ENCODE results near the gene ABCB11. TPM values are rescaled to one million over a fixed set of nuclear protein-coding genes. Genes with fewer than 3 reads are reported as not detected.

Gene ABCB11
- total and polyA plus RNA-seq, 5 experiments from 2014 or later = 0.08 TPM; not detected in 4

DNA sequence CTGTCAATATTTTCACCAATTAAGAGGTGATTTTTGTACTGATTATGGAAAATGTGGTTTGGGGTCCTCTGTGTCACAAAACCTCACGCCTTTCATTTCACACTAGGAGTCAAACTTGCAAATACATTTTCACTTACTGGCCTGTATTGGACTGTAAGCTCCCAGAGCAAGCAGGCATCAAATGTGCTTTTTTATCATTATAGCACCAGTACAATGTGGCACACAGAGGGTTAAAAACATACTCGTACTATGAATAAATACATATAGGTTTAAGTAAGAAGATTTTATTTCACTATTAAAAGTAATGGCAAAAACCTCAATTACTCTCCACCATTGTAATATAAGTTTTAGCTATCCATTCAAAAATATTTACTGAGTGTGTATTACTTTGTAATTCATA lies 56.7 kb downstream of the ABCB11 start:
- POLR2A ChIA-PET = no interaction called here
- no peak overlapping the region for H3K27ac Mint-ChIP-seq
- DNase-seq (no peak), ATAC-seq (no peak)
- H3K36me3 Mint-ChIP-seq = no peaks in the 10 kb centered on the region
- peaks cover 0 to 3% (median under 1%) of the 10 kb centered on the region in 4 donors for H3K4me1 Mint-ChIP-seq
- no peak overlapping the region for H3K4me3 Mint-ChIP-seq
- H3K27me3 Mint-ChIP-seq = no peaks in the 10 kb centered on the region
- peaks cover 0 to 4% (median 0%) of the 10 kb centered on the region in 9 donors for H3K9me3 Mint-ChIP-seq

DNA sequence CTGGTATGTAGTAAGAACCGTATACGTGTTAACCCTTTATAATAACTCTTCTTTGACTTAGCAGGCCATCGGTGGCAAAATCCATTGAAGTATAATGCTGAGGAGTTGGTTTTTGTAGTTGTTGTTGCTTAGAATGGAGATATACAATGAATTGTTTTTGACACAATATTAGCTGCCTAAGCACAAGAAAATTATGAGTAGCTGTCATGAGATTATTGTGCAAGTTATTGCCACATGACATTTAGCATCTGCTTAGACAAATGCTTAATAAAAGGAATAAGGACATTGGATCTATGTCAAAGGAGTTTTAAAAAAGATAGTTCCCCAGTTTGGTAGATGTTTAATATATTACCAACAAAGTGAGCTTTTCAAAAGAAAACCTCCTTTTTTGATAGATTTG lies 59.9 kb downstream of the ABCB11 start:
- no peak overlapping the region for H3K27ac Mint-ChIP-seq
- ATAC-seq = no peak
- no peak overlapping the region for H3K4me3 Mint-ChIP-seq
- H3K27me3 Mint-ChIP-seq = peaks cover 0 to 2% (median 0%) of the 10 kb centered on the region in 5 donors
- no peaks in the 10 kb centered on the region for H3K9me3 Mint-ChIP-seq
- POLR2A ChIA-PET = no interaction called here
- H3K36me3 Mint-ChIP-seq = no peaks in the 10 kb centered on the region
- H3K4me1 Mint-ChIP-seq = peaks cover 0 to 3% (median under 1%) of the 10 kb centered on the region in 4 donors
- DNase-seq = no peak

DNA sequence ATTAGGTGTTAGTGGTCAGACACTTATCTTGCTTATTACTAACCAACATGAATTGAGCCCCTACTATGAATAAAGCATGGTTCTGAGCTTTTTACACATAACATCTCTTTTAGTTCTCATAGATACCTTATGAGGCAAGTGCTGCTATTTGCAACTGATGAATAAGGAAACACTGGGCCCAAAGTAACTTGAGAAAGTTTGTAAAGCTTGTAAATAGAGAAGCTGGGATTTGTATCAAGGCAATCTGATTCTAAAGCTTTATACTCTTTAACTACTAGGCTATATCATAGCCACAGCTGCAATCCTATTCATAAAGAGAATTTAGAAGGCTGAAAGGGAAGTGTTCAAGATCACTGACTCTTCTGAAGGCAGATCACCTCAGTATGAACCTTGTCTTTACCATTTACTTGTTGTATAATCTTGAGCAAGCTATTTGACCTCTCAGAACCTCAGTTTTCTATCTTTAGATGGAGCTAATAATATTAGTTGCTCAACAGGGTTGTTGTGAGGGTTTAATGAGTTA lies 60.4 kb downstream of the ABCB11 start:
- H3K9me3 Mint-ChIP-seq = no peaks in the 10 kb centered on the region
- POLR2A ChIA-PET = no interaction called here
- no peak overlapping the region for H3K4me3 Mint-ChIP-seq

DNA sequence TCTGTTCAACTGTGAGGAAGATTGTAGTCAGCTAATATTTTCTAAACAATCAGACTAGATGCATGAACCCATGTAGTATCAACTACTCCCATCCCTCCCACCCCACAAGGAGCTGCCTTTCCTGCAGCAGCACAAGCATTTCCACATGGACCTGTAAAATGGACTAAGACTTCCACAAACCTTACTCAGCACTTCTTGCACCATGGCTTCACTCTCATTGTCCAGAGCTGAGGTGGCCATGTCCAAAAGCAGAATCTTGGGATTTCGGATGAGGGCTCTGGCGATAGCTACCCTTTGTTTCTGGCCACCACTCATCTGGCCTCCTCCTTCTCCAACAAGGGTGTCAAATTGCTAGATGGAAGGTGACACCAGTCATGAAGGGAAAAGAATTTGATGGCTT lies 61.3 kb downstream of the ABCB11 start:
- POLR2A ChIA-PET = no interaction called here
- Mint-ChIP-seq H3K27ac (no peak overlapping the region), H3K4me1 (peaks cover 2 to 14% (median 10%) of the 10 kb centered on the region in 4 donors), H3K9me3 (no peaks in the 10 kb centered on the region), H3K27me3 (peaks cover 0 to 2% (median 0%) of the 10 kb centered on the region in 5 donors), H3K4me3 (no peak overlapping the region), H3K36me3 (no peaks in the 10 kb centered on the region)
- no peak for DNase-seq
- no peak for ATAC-seq

More for the DNA sequence above, 60.4 kb downstream of the ABCB11 start:
- ATAC-seq = no peak
- no peaks in the 10 kb centered on the region for H3K36me3 Mint-ChIP-seq
- H3K27ac Mint-ChIP-seq = no peak overlapping the region
- DNase-seq = no peak
- peaks cover 0 to 8% (median 3%) of the 10 kb centered on the region in 4 donors for H3K4me1 Mint-ChIP-seq
- H3K27me3 Mint-ChIP-seq = peaks cover 0 to 2% (median 0%) of the 10 kb centered on the region in 5 donors

DNA sequence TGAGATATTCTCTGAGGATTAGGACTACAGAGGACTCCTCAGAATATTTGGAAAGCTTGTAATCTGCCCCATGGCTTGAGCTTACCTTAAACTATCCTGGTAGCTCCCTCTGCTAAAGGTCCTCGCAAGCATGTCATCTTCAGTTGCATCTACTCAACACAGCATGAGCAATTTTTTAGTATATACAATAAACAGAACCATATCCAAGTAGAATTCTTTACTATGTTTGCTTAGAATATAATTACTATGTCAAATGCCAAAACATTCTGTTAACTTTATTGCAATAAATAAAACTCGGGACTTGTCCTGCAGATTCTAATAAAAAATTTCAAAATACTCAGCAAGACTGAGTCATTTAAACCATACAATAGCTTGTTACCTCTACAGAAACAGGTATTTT lies 62.8 kb downstream of the ABCB11 start:
- ATAC-seq = no peak
- POLR2A ChIA-PET = interaction anchor here (0.6 to 0.7 kb wide), 2 partner anchors 169 to 825 kb away, joined by 3 to 4 read pairs; no protein-coding TSS in a partner anchor

DNA sequence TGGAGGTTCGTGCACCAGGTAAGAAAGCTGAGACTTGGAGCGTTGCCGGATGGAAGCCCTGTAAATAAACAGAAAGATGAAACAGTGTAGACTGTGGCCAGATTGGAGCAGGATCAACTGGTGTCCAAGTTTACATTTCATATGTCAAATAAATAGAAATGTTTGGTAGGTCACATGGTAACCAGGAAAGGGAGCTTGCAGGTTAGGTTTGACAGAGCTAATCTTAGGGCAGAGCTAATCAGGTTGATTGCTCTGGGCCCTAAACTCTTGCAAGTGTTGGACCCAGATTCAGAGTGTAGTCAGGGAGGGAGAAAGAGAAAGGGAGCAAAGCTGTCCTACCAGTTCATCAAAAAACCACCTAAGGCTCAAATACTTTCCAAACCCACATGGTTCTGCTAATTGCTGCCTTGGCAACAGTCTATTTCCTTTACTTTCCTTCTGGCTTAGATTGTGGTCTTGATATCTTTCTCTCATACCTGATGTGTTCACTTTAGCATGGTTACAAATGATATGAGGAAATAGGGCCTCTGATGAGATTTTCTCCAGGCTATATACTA lies 66.8 kb downstream of the ABCB11 start:
- POLR2A ChIA-PET = interaction anchor here (0.6 kb wide), 2 partner anchors 182 to 499 kb away, joined by 3 to 4 read pairs; no protein-coding TSS in a partner anchor
- Mint-ChIP-seq H3K9me3 (no peaks in the 10 kb centered on the region), H3K27ac (peak overlapping the region in 3 of 10 donors; percentile 26 to 76 (median 27)), H3K27me3 (peaks cover 0 to 2% (median 0%) of the 10 kb centered on the region in 5 donors), H3K36me3 (no peaks in the 10 kb centered on the region), H3K4me1 (peaks cover 13 to 30% (median 20%) of the 10 kb centered on the region in 4 donors), H3K4me3 (peak overlapping the region in 3 of 10 donors; percentile 26 to 60 (median 28))
- DNase-seq (peak in 2 of 10 donors; percentile 16 to 17), ATAC-seq (peak in 1 of 2 donors; percentile 67)

More for the DNA sequence above, 62.8 kb downstream of the ABCB11 start:
- Mint-ChIP-seq H3K9me3 (no peaks in the 10 kb centered on the region), H3K4me3 (no peak overlapping the region), H3K27me3 (peaks cover 0 to 2% (median 0%) of the 10 kb centered on the region in 5 donors), H3K27ac (no peak overlapping the region), H3K4me1 (peaks cover 11 to 25% (median 20%) of the 10 kb centered on the region in 4 donors), H3K36me3 (no peaks in the 10 kb centered on the region)
- no peak for DNase-seq

DNA sequence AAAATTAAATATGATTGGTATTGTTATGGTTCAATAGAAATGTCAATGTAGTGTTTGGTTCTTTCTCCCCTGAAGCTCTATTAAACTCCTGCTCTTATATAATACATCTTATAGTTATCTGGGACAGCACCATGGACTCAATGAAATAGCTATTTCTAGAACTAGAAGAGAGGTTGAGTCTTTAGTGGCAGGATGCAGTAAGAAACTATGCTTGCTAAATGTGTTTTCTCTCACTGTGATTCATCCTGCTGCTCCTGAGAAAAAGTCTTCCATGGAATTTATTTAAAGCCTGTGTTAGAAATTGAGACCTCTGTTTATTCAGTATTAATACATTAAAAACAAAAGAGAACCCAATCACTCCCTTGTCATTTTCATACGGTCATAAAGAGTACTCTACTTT lies 68.5 kb downstream of the ABCB11 start:
- H3K4me1 Mint-ChIP-seq = peaks cover 13 to 30% (median 20%) of the 10 kb centered on the region in 4 donors
- peaks cover 0 to 3% (median 0%) of the 10 kb centered on the region in 5 donors for H3K27me3 Mint-ChIP-seq
- DNase-seq = no peak
- POLR2A ChIA-PET = no interaction called here
- no peak overlapping the region for H3K27ac Mint-ChIP-seq
- no peaks in the 10 kb centered on the region for H3K36me3 Mint-ChIP-seq
- H3K9me3 Mint-ChIP-seq = no peaks in the 10 kb centered on the region
- no peak for ATAC-seq
- H3K4me3 Mint-ChIP-seq = no peak overlapping the region

DNA sequence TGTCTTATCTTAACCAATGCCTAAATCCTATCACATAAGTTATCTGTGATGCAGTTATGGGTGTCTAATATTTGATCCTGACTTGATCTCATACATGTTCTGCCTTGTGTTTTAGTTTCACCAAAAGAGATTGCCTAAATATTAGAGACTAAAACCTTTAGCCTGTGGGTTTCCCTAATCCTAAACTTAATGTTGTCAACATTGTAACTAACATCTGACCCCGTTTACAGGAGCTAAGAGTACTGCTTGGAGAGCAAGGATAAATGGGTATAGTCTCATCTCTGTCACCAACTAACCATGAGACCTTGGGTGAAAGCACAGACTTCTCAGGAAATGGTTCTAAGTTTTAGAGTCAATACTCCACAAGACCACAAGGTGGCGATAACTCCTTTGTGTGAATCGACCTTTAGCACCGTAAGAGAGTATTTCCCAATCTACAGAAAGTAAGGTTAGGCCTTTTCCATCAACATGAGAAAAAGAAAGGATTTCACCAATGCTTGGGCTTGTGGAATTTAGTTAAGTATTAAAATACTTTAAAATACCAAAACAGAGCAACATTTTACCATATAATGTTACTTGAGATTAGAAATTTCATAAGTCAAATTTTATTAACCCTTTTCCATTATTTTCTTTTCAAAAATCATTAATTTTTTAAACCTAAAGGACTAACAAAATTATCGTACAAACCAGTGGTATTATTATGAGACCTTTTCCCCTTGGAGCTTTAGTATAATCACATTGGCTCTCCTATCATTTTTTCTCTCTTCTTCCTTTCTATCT lies 69.5 kb downstream of the ABCB11 start:
- Mint-ChIP-seq H3K27me3 (peaks cover 0 to 8% (median 2%) of the 10 kb centered on the region in 5 donors), H3K9me3 (no peaks in the 10 kb centered on the region), H3K36me3 (no peaks in the 10 kb centered on the region), H3K4me1 (peaks cover 13 to 30% (median 20%) of the 10 kb centered on the region in 4 donors), H3K4me3 (no peak overlapping the region), H3K27ac (no peak overlapping the region)
- POLR2A ChIA-PET = no interaction called here
- ATAC-seq (peak; percentile 73 to 76), DNase-seq (peak in 9 of 10 donors; percentile 1 to 65 (median 32))

DNA sequence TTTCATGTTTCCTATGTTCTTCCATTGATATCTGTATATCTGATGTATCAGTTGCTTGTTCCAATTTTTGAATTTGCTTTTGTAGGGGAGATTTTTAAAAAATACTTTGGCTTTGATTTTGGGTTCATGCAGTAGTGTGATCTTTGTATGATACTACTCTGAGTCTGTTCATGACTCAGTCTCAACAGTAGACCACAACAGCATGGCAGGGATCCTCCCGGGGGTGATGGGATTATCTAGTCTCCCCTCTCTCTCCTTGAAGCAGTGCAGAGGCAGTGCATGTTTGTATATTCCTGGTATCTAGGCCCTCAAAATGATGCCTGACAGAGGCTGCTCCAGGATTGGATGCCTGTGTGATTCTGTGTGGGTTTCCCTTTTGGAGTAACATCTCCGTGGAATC lies 74.7 kb downstream of the ABCB11 start:
- peaks cover 1 to 36% (median 16%) of the 10 kb centered on the region in 9 donors for H3K9me3 Mint-ChIP-seq
- H3K4me1 Mint-ChIP-seq = peaks cover 0 to 1% (median under 1%) of the 10 kb centered on the region in 4 donors
- peaks cover 0 to 20% (median 14%) of the 10 kb centered on the region in 3 donors for H3K36me3 Mint-ChIP-seq
- no peak for ATAC-seq
- no peak overlapping the region for H3K27ac Mint-ChIP-seq
- DNase-seq = no peak
- POLR2A ChIA-PET = no interaction called here
- peaks cover 0 to 11% (median 3%) of the 10 kb centered on the region in 5 donors for H3K27me3 Mint-ChIP-seq
- H3K4me3 Mint-ChIP-seq = no peak overlapping the region

DNA sequence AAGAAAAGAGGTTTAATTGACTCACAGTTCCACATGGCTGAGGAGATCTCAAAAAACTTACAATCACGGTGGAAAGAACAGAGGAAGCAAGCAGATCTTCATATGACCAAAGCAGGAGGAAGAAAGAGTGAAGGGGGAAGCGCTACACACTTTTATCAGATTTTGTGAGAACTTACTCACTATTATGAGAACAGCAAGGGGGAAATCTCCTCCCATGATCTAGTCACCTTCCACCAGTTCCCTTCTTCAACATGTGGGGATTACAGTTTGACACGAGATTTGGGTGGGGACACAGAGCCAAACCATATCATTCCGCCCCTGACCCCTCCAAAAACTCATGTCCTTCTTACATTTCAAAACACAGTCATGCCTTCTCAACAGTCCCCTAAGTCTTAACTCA lies 75.8 kb downstream of the ABCB11 start:
- Mint-ChIP-seq H3K27ac (no peak overlapping the region), H3K9me3 (peaks cover 1 to 42% (median 17%) of the 10 kb centered on the region in 9 donors), H3K36me3 (peaks cover 0 to 20% (median 14%) of the 10 kb centered on the region in 3 donors), H3K4me1 (no peaks in the 10 kb centered on the region), H3K4me3 (no peak overlapping the region), H3K27me3 (peaks cover 0 to 11% (median 3%) of the 10 kb centered on the region in 5 donors)
- DNase-seq (no peak), ATAC-seq (no peak)
- POLR2A ChIA-PET = no interaction called here

DNA sequence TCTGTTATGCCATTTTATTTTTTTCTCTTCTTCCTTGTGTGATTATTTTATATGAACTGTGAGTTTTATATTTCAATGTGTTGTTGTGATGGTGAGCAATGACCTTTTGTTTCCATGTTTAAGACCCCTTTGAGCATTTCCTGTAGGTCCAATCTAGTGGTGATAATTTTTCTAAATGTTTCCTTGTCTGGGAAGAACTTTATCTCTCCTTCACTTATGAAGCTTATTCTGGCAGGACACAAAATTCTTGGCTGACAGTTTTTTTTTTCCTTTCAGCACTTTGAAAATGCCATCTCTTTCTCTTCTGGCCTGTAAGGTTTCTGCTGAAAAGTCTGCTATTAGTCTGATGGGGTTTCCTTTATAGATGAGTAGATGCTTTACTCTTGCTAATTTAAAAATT lies 76.9 kb downstream of the ABCB11 start:
- H3K9me3 Mint-ChIP-seq = peaks cover 5 to 42% (median 17%) of the 10 kb centered on the region in 9 donors
- H3K27me3 Mint-ChIP-seq = peaks cover 0 to 11% (median 3%) of the 10 kb centered on the region in 5 donors
- POLR2A ChIA-PET = no interaction called here
- H3K27ac Mint-ChIP-seq = no peak overlapping the region
- no peak for DNase-seq
- no peak for ATAC-seq
- no peak overlapping the region for H3K4me3 Mint-ChIP-seq
- H3K36me3 Mint-ChIP-seq = peaks cover 0 to 20% (median 17%) of the 10 kb centered on the region in 3 donors
- H3K4me1 Mint-ChIP-seq = no peaks in the 10 kb centered on the region

DNA sequence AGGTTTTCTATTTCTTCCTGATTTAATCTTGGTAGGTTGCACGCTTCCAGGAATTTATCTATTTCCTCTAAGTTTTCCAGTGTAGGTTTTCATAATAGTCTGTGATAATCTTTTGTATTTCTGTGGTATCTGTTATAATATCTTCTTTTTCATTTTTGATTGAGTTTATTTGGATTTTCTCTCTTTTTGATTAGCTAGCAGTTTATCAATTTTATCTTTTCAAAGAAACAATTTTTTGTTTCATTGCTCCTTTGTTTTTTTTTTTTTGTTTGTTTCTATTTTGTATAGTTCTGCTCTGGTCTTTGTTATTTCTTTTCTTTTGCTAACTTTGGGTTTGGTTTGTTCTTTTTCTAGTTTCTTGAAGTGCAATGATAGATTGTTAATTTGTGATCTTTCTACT lies 78.7 kb downstream of the ABCB11 start:
- no peak for ATAC-seq
- Mint-ChIP-seq H3K4me3 (no peak overlapping the region), H3K27me3 (peaks cover 0 to 11% (median 1%) of the 10 kb centered on the region in 5 donors), H3K9me3 (peaks cover 5 to 42% (median 17%) of the 10 kb centered on the region in 9 donors), H3K36me3 (peaks cover 0 to 20% (median 17%) of the 10 kb centered on the region in 3 donors), H3K4me1 (no peaks in the 10 kb centered on the region), H3K27ac (no peak overlapping the region)
- no peak for DNase-seq
- POLR2A ChIA-PET = no interaction called here

DNA sequence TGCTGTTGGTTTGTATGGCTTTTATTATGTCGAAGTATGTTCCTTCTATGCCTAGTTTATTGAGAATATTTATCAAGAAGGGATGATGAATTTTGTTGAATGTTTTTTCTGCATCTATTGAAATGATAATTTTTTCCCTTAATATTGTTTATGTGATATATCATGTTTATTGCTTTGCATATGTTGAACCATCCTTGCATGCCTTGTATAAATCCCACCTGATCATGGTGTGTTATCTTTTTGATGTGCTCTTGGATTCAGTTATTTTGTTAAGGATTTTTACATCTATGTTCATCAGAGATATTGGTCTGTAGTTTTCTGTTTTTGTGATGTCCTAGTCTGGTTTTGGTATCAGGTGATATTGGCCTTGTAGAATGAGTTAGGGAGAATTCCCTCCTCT lies 79.3 kb downstream of the ABCB11 start:
- H3K36me3 Mint-ChIP-seq = peaks cover 0 to 20% (median 17%) of the 10 kb centered on the region in 3 donors
- DNase-seq = no peak
- no peak for ATAC-seq
- H3K27ac Mint-ChIP-seq = no peak overlapping the region
- H3K4me1 Mint-ChIP-seq = no peaks in the 10 kb centered on the region
- H3K4me3 Mint-ChIP-seq = no peak overlapping the region
- H3K27me3 Mint-ChIP-seq = peaks cover 0 to 5% (median 1%) of the 10 kb centered on the region in 5 donors
- H3K9me3 Mint-ChIP-seq = peaks cover 5 to 42% (median 17%) of the 10 kb centered on the region in 9 donors
- POLR2A ChIA-PET = no interaction called here
